GM12878 (cell line): Measurements from ENCODE around the gene BCL2L12. TPM values are rescaled to one million over a fixed set of nuclear protein-coding genes. Genes with fewer than 3 reads are reported as not detected.

Experiments used
- BHLHE40 ChIP-seq, 2 experiments: fragments of 450-650 bp in 1 of 2; IDR thresholded peaks; 2 replicates each; pipeline ENCODE4 v1.6.1; 2011 to 2017; ENCODE audit warnings: low read depth in 2 of 2, borderline replicate concordance in 1 of 2, improper control_type of control experiment in 1 of 2, low read length in 1 of 2, mild to moderate bottlenecking in 1 of 2
- BMI1 ChIP-seq: fragments of 450-650 bp; IDR thresholded peaks from 2 replicates; pipeline ENCODE4 v1.6.1; 2016; ENCODE audit warnings: mild to moderate bottlenecking, moderate library complexity, borderline replicate concordance
- FOXK2 ChIP-seq: fragments of 450-650 bp; IDR thresholded peaks from 2 replicates; pipeline ENCODE4 v1.6.1; 2017; ENCODE audit warnings: mild to moderate bottlenecking, moderate library complexity
- GABPA ChIP-seq: IDR thresholded peaks from 2 replicates; pipeline ENCODE4 v1.6.1; 2014; ENCODE audit warnings: antibody characterized with exemption, low read depth, mild to moderate bottlenecking, inconsistent platforms
- IRF3 ChIP-seq: fragments of 450-650 bp; IDR thresholded peaks from 2 replicates; pipeline ENCODE4 v1.6.1; 2014; ENCODE audit warnings: mild to moderate bottlenecking
- MEF2B ChIP-seq: fragments of 450-650 bp; IDR thresholded peaks from 2 replicates; pipeline ENCODE4 v1.6.1; 2018; ENCODE audit warnings: mild to moderate bottlenecking, moderate library complexity; ENCODE audit not compliant: partially characterized antibody, poor library complexity, severe bottlenecking
- SMC3 ChIP-seq: IDR thresholded peaks from 2 replicates; pipeline ENCODE4 v1.6.1; 2011; ENCODE audit warnings: low read length, improper control_type of control experiment, borderline replicate concordance
- SUPT20H ChIP-seq: IDR thresholded peaks from 2 replicates; pipeline ENCODE4 v1.6.1; 2011; ENCODE audit warnings: low read depth, mild to moderate bottlenecking, low read length, moderate library complexity, borderline replicate concordance; ENCODE audit not compliant: control insufficient read depth
- ZBTB33 ChIP-seq: fragments of 450-650 bp; IDR thresholded peaks from 2 replicates; pipeline ENCODE4 v1.6.1; 2017; ENCODE audit warnings: mild to moderate bottlenecking
- ZSCAN29 ChIP-seq: fragments of 450-650 bp; IDR thresholded peaks from 2 replicates; pipeline ENCODE4 v1.6.1; 2017; ENCODE audit warnings: mild to moderate bottlenecking, moderate library complexity
- polyA plus RNA-seq, 11 experiments: library from polyadenylated mRNA; depleted of rRNA in 4 of 11; unstranded in 6 of 11; stranded (reverse) in 5 of 11; fragments of >200 nt; fragmentation: Nextera tagmentation in 4 of 11; fragmentation: Illumina TruSeq in 1 of 11; extraction: Ambion mirVana in 4 of 11; extraction: Trizol in 1 of 11; gene quantifications; 1 replicate in 1 of 11; 2 replicates in 10 of 11; pipeline versions ENCODE4 v1.2.1 to v1.2.3, GENCODE V29; 2011 to 2016; ENCODE audit warnings: inconsistent platforms in 2 of 11, missing spikeins in 2 of 11, low read depth in 1 of 11
- total RNA-seq, 4 experiments: library from RNA; depleted of rRNA in 3 of 4; stranded (reverse); fragments of >200 nt in 3 of 4; fragmentation: Illumina TruSeq in 1 of 4; extraction: Trizol in 1 of 4; gene quantifications; 2 replicates each; pipeline versions ENCODE4 v1.2.1 to v1.2.3, GENCODE V29; 2013 to 2021

Gene BCL2L12
- total and polyA plus RNA-seq, 10 of the 15 experiments (the other 5 are each of a cell fraction or from before 2014, with no cell fraction given), result 1.8 to 143 (median 50.4) TPM

GRCh38 chr19:49677901-49678674, 12.4 kb downstream of the BCL2L12 start (continued):
- TF ChIP-seq BMI1 (no peak), IRF3 (no peak), BHLHE40 (IDR thresholded peaks at IDR 0.05; ENCODE audit: borderline replicate concordance in 1 of 2, low read depth in 2 of 2, low read length in 1 of 2) (peak; percentile 85 to 87; a peak in 3 of 4 replicates), ZBTB33 (no peak), SUPT20H (no peak), GABPA (no peak), MEF2B (no peak), FOXK2 (no peak), ZSCAN29 (no peak), SMC3 (peak; percentile 39; the same call in 1 of the 2 replicates)
- TF ChIP-seq, all 136 proteins: peak for 36
